SK-N-SH treated with all-trans-retinoic acid at 6 μM for 48 hours (cell line): ENCODE measurements around the gene FCHSD2.
A peak's percentile ranks its signal among the peaks of the same experiment; 100 is the strongest.

Experiments
- ATAC-seq: fragments of 200-7000 bp; cut with Tn5 transposase; 3 replicates; pipeline ENCODE4 v1.9.1; 2020; ENCODE audit warnings: mild to moderate bottlenecking, moderate library complexity
- BACH2 ChIP-seq: fragments of 250-450 bp; sonication (Bioruptor Pico); IDR thresholded peaks from 2 replicates; pipeline ENCODE4 v1.9.0; 2021; ENCODE audit warnings: mild to moderate bottlenecking, borderline replicate concordance
- ESRRG ChIP-seq: fragments of 250-450 bp; sonication (Bioruptor Pico); IDR thresholded peaks from 2 replicates; pipeline ENCODE4 v1.6.1; 2021; ENCODE audit warnings: mild to moderate bottlenecking
- GLIS3 ChIP-seq: fragments of 250-450 bp; sonication (Bioruptor Pico); IDR thresholded peaks from 2 replicates; pipeline ENCODE4 v1.5.0; 2020; ENCODE audit warnings: mild to moderate bottlenecking, moderate library complexity
- ISL1 ChIP-seq: fragments of 250-450 bp; sonication (Bioruptor Pico); IDR thresholded peaks from 2 replicates; pipeline ENCODE4 v2.1.2; 2022; ENCODE audit warnings: mild to moderate bottlenecking, moderate library complexity
- OSR1 ChIP-seq: fragments of 250-450 bp; sonication (Bioruptor Pico); IDR thresholded peaks from 2 replicates; pipeline ENCODE4 v1.8.0; 2022; ENCODE audit warnings: moderate library complexity, mild to moderate bottlenecking, inconsistent platforms
- PATZ1 ChIP-seq: fragments of 250-450 bp; sonication (Bioruptor Pico); IDR thresholded peaks from 2 replicates; pipeline ENCODE4 v1.8.0; 2020; ENCODE audit warnings: mild to moderate bottlenecking, moderate library complexity, borderline replicate concordance
- POU6F1 ChIP-seq: fragments of 250-450 bp; sonication (Bioruptor Pico); IDR thresholded peaks from 2 replicates; pipeline ENCODE4 v1.8.0; 2021; ENCODE audit warnings: low read depth, mild to moderate bottlenecking, moderate library complexity, borderline replicate concordance
- PPARA ChIP-seq: fragments of 250-450 bp; sonication (Bioruptor Pico); IDR thresholded peaks from 2 replicates; pipeline ENCODE4 v1.5.0; 2020; ENCODE audit warnings: mild to moderate bottlenecking, borderline replicate concordance
- RARB ChIP-seq: fragments of 250-450 bp; sonication (Bioruptor Pico); IDR thresholded peaks from 2 replicates; pipeline ENCODE4 v1.8.0; 2021; ENCODE audit warnings: mild to moderate bottlenecking, moderate library complexity
- SNAI2 ChIP-seq: fragments of 250-450 bp; sonication (Bioruptor Pico); IDR thresholded peaks from 2 replicates; pipeline ENCODE4 v1.5.0; 2020; ENCODE audit warnings: mild to moderate bottlenecking, moderate library complexity
- TCF4 ChIP-seq: fragments of 250-450 bp; sonication (Bioruptor Pico); IDR thresholded peaks from 2 replicates; pipeline ENCODE4 v1.8.0; 2021; ENCODE audit warnings: mild to moderate bottlenecking, moderate library complexity, borderline replicate concordance
- TOX ChIP-seq: fragments of 250-450 bp; sonication (Bioruptor Pico); IDR thresholded peaks from 2 replicates; pipeline ENCODE4 v1.8.0; 2021; ENCODE audit warnings: mild to moderate bottlenecking, moderate library complexity, borderline replicate concordance
- ZC3H10 ChIP-seq: fragments of 250-450 bp; sonication (Bioruptor Pico); IDR thresholded peaks from 2 replicates; pipeline ENCODE4 v1.5.1; 2021; ENCODE audit warnings: mild to moderate bottlenecking, moderate library complexity
- ZFP3 ChIP-seq: fragments of 250-450 bp; sonication (Bioruptor Pico); IDR thresholded peaks from 2 replicates; pipeline ENCODE4 v1.5.0; 2020; ENCODE audit warnings: mild to moderate bottlenecking, moderate library complexity
- ZFP30 ChIP-seq: fragments of 450-650 bp; formaldehyde crosslinking; IDR thresholded peaks from 2 replicates; pipeline ENCODE4 v1.5.0; 2022; ENCODE audit warnings: mild to moderate bottlenecking, moderate library complexity
- ZNF565 ChIP-seq: fragments of 450-650 bp; formaldehyde crosslinking; conservative IDR thresholded peaks from 2 replicates; pipeline ENCODE4 v1.5.0; 2020; ENCODE audit warnings: low read depth, mild to moderate bottlenecking, moderate library complexity
- ZNF70 ChIP-seq: fragments of 450-650 bp; formaldehyde crosslinking; IDR thresholded peaks from 2 replicates; pipeline ENCODE4 v1.5.0; 2020; ENCODE audit warnings: mild to moderate bottlenecking, moderate library complexity
- ZNF8 ChIP-seq: fragments of 450-650 bp; formaldehyde crosslinking; IDR thresholded peaks from 2 replicates; pipeline ENCODE4 v1.5.0; 2020; ENCODE audit warnings: mild to moderate bottlenecking, moderate library complexity
- TF ChIP-seq, protein P1 (sequence below): fragments of 250-450 bp; sonication (Bioruptor Pico); IDR thresholded peaks from 2 replicates; pipeline ENCODE4 v1.5.1; 2021; ENCODE audit warnings: mild to moderate bottlenecking, moderate library complexity

The FCHSD2 gene

DNA sequence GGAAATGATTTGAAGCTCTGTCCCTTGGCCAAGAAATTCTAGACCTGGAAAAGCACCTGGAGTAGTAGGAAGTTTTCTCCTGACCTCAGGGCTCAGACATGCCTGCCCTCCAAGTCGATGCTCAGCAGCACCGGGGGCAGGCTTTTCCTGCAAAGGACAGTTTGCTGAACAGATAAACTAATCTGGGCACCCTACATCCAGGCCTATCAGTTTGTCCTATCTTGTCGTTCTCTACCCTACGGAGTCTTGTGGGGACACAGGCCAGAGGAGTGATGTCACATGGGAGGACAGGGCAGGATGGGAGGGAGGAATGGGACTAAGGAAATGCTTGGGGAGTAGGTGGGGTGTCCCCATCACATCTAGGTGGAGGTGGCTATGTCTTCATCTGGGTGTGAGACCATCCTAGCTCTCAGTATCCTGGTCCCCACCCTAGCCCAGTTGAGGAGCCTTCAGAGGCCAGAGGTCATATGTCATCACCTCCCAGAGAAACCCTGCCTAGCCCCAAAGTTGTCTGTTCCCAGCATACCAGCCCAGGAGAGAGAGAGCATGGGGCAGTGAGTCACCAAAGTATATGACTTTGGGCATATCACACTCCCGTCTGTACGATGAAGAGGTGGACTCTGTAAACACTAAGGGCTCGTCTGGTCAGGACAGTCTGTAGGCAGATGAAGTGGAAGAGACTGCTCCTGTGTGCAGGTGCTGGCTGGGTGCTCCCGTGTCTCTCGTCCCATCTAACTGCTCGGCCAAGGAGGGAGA, 18.1 kb upstream of the FCHSD2 start:
- TF ChIP-seq ZNF70 (CRISPR knock-in tag) (no peak), PPARA (CRISPR knock-in tag) (no peak)
- no peak for ATAC-seq

- ATAC-seq: no peak
Measured at GRCh38 chr11:73159297-73159696, 17.2 kb upstream of the FCHSD2 start.

DNA sequence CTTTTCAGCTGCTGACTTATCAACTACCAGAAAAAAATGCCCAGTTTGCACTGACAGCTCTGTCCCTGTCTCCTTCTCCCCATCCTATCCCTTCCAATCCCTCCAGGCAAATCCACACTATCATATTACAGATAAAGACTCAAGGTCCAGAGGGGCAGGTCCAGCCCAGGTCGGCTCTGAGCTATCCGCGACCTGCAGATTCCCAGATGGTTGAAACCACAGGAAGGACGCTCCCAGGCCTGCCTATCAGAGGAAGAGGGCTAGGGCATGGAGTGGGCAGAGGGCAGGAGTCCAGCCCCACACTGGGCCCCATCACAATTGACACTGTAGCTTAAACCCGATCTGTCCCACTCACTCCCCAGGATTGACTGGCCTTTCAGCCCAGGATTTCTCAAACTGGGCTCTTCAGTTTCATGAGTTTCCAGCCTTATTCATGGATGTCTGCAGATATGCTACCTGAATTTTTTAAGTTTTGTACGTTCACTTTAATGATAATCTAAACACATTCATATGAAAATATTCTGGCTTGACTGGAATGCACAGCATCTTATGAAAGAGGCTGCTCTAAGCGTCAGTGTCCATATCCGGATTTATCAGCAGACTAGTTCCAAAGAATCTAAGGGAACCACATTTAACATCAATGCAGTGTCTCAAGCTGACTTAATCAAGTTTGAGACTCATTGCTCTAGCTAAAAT, 16.4 kb upstream of the FCHSD2 start:
- ATAC-seq: peak; percentile 43
- TF ChIP-seq ZNF565: no peak
- TF ChIP-seq TCF4 (CRISPR knock-in tag): no peak
- TF ChIP-seq ZFP3 (CRISPR knock-in tag): no peak
- no peak for TF ChIP-seq SNAI2 (CRISPR knock-in tag)
- TF ChIP-seq GLIS3 (CRISPR knock-in tag): no peak
- no peak for TF ChIP-seq TOX (CRISPR knock-in tag)
- no peak for TF ChIP-seq ZC3H10 (CRISPR knock-in tag)
- no peak for TF ChIP-seq ISL1 (CRISPR knock-in tag)
- no peak for TF ChIP-seq RARB (CRISPR knock-in tag)
- no peak for TF ChIP-seq PPARA (CRISPR knock-in tag)
- no peak for TF ChIP-seq ZNF8
- TF ChIP-seq ESRRG (CRISPR knock-in tag): no peak
- no peak for TF ChIP-seq ZFP30 (CRISPR knock-in tag)
- TF ChIP-seq ZNF70 (CRISPR knock-in tag): no peak
- TF ChIP-seq POU6F1 (CRISPR knock-in tag): no peak
- no peak for TF ChIP-seq OSR1 (CRISPR knock-in tag)

More at GRCh38 chr11:73159297-73159696, 17.2 kb upstream of the FCHSD2 start:
- TF ChIP-seq ZNF565 (no peak), ZFP3 (CRISPR knock-in tag) (no peak), BACH2 (CRISPR knock-in tag) (no peak), OSR1 (CRISPR knock-in tag) (no peak), ISL1 (CRISPR knock-in tag) (no peak)
- TF ChIP-seq, protein P1, sequence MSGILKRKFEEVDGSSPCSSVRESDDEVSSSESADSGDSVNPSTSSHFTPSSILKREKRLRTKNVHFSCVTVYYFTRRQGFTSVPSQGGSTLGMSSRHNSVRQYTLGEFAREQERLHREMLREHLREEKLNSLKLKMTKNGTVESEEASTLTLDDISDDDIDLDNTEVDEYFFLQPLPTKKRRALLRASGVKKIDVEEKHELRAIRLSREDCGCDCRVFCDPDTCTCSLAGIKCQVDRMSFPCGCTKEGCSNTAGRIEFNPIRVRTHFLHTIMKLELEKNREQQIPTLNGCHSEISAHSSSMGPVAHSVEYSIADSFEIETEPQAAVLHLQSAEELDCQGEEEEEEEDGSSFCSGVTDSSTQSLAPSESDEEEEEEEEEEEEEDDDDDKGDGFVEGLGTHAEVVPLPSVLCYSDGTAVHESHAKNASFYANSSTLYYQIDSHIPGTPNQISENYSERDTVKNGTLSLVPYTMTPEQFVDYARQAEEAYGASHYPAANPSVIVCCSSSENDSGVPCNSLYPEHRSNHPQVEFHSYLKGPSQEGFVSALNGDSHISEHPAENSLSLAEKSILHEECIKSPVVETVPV: no peak

- TF ChIP-seq, protein P1: no peak
- TF ChIP-seq PATZ1 (CRISPR knock-in tag) (no peak), ZNF565 (no peak), TOX (CRISPR knock-in tag) (no peak)
- peak; percentile 52 for ATAC-seq
Measured at GRCh38 chr11:73157101-73158010, 15.2 kb upstream of the FCHSD2 start.
